Measurements from ENCODE around the gene ICAM2. TPM values are rescaled to one million over a fixed set of nuclear protein-coding genes. Genes with fewer than 3 reads are reported as not detected.
"Not testable (repeated sequence)": the region's sequence is repeated elsewhere in the genome, so short reads cannot be mapped to it uniquely, and the experiment has no call there.

The ICAM2 gene
- total RNA-seq, 1 experiment from 2014 or later: 4.4 TPM

GRCh38 chr17:63984236-63984635 is 36.2 kb downstream of the ICAM2 start:
- no peaks in the 10 kb centered on the region for H3K4me1 ChIP-seq (ENCODE audit: low read length)
- H4K20me1 ChIP-seq (ENCODE audit: insufficient read depth, low read depth, low read length): no peaks in the 10 kb centered on the region
- H3K9ac ChIP-seq (ENCODE audit: low read length): no peak overlapping the region
- no peaks in the 10 kb centered on the region for H3K27me3 ChIP-seq (ENCODE audit: low read length)
- no peaks in the 10 kb centered on the region for H3K79me2 ChIP-seq (ENCODE audit: low read length)
- H3K27ac ChIP-seq (ENCODE audit: low read length): no peak overlapping the region
- no peak overlapping the region for H3K4me2 ChIP-seq (ENCODE audit: low read depth, low read length, poor library complexity, severe bottlenecking)
- no peaks in the 10 kb centered on the region for H3K36me3 ChIP-seq (ENCODE audit: insufficient read depth, low read length)
- H3K9me3 ChIP-seq (ENCODE audit: low read length): no peaks in the 10 kb centered on the region
- no peak overlapping the region for H2AFZ ChIP-seq (ENCODE audit: low read length)
- no peak for DNase-seq
- H3K4me3 ChIP-seq (ENCODE audit: low read length): no peak overlapping the region
- H3K9me2 ChIP-seq (replicated peaks; ENCODE audit: insufficient read depth, low read length): no peaks in the 10 kb centered on the region

- no peaks in the 10 kb centered on the region for H3K79me2 ChIP-seq (ENCODE audit: low read length)
- H2AFZ ChIP-seq (ENCODE audit: low read length): no peak overlapping the region
- no peak overlapping the region for H3K4me3 ChIP-seq (ENCODE audit: low read length)
- no peaks in the 10 kb centered on the region for H4K20me1 ChIP-seq (ENCODE audit: insufficient read depth, low read depth, low read length)
- no peaks in the 10 kb centered on the region for H3K9me3 ChIP-seq (ENCODE audit: low read length)
- no peak for DNase-seq
- no peaks in the 10 kb centered on the region for H3K9me2 ChIP-seq (replicated peaks; ENCODE audit: insufficient read depth, low read length)
- no peaks in the 10 kb centered on the region for H3K4me1 ChIP-seq (ENCODE audit: low read length)
- H3K27ac ChIP-seq (ENCODE audit: low read length): no peak overlapping the region
- H3K4me2 ChIP-seq (ENCODE audit: low read depth, low read length, poor library complexity, severe bottlenecking): no peak overlapping the region
- H3K27me3 ChIP-seq (ENCODE audit: low read length): no peaks in the 10 kb centered on the region
- no peak overlapping the region for H3K9ac ChIP-seq (ENCODE audit: low read length)
- no peaks in the 10 kb centered on the region for H3K36me3 ChIP-seq (ENCODE audit: insufficient read depth, low read length)
Measured at GRCh38 chr17:63983320-63983719, 37.1 kb downstream of the ICAM2 start.

GRCh38 chr17:63982641-63983040 is 37.8 kb downstream of the ICAM2 start:
- H3K9ac ChIP-seq (ENCODE audit: low read length); H2AFZ ChIP-seq (ENCODE audit: low read length); H3K27me3 ChIP-seq (ENCODE audit: low read length); H3K79me2 ChIP-seq (ENCODE audit: low read length); DNase-seq; H4K20me1 ChIP-seq (ENCODE audit: insufficient read depth, low read depth, low read length); H3K9me2 ChIP-seq (replicated peaks; ENCODE audit: insufficient read depth, low read length); H3K4me3 ChIP-seq (ENCODE audit: low read length); H3K9me3 ChIP-seq (ENCODE audit: low read length); H3K4me1 ChIP-seq (ENCODE audit: low read length); H3K4me2 ChIP-seq (ENCODE audit: low read depth, low read length, poor library complexity, severe bottlenecking); H3K27ac ChIP-seq (ENCODE audit: low read length); H3K36me3 ChIP-seq (ENCODE audit: insufficient read depth, low read length): not testable (repeated sequence)

- Histone ChIP-seq H3K4me2 (ENCODE audit: low read depth, low read length, poor library complexity, severe bottlenecking) (no peak overlapping the region), H3K9me2 (replicated peaks; ENCODE audit: insufficient read depth, low read length) (no peaks in the 10 kb centered on the region), H2AFZ (ENCODE audit: low read length) (no peak overlapping the region), H3K9ac (ENCODE audit: low read length) (no peak overlapping the region), H3K79me2 (ENCODE audit: low read length) (no peaks in the 10 kb centered on the region), H3K4me1 (ENCODE audit: low read length) (no peaks in the 10 kb centered on the region), H3K9me3 (ENCODE audit: low read length) (no peaks in the 10 kb centered on the region), H4K20me1 (ENCODE audit: insufficient read depth, low read depth, low read length) (no peaks in the 10 kb centered on the region), H3K27me3 (ENCODE audit: low read length) (no peaks in the 10 kb centered on the region), H3K36me3 (ENCODE audit: insufficient read depth, low read length) (no peaks in the 10 kb centered on the region), H3K27ac (ENCODE audit: low read length) (no peak overlapping the region), H3K4me3 (ENCODE audit: low read length) (no peak overlapping the region)
- no peak for DNase-seq
Measured at GRCh38 chr17:63978272-63979200, 41.9 kb downstream of the ICAM2 start.

- Histone ChIP-seq H3K9me3 (ENCODE audit: low read length) (no peaks in the 10 kb centered on the region), H3K9ac (ENCODE audit: low read length) (no peak overlapping the region), H3K4me3 (ENCODE audit: low read length) (no peak overlapping the region), H3K36me3 (ENCODE audit: insufficient read depth, low read length) (no peaks in the 10 kb centered on the region), H3K4me2 (ENCODE audit: low read depth, low read length, poor library complexity, severe bottlenecking) (no peak overlapping the region), H3K9me2 (replicated peaks; ENCODE audit: insufficient read depth, low read length) (no peaks in the 10 kb centered on the region), H2AFZ (ENCODE audit: low read length) (no peak overlapping the region), H3K27me3 (ENCODE audit: low read length) (no peaks in the 10 kb centered on the region), H4K20me1 (ENCODE audit: insufficient read depth, low read depth, low read length) (no peaks in the 10 kb centered on the region), H3K4me1 (ENCODE audit: low read length) (no peaks in the 10 kb centered on the region), H3K79me2 (ENCODE audit: low read length) (no peaks in the 10 kb centered on the region), H3K27ac (ENCODE audit: low read length) (no peak overlapping the region)
- DNase-seq: no peak
Measured at GRCh38 chr17:63976702-63977101, 43.7 kb downstream of the ICAM2 start.

GRCh38 chr17:63975541-63976092 is 44.8 kb downstream of the ICAM2 start:
- no peaks in the 10 kb centered on the region for H3K9me2 ChIP-seq (replicated peaks; ENCODE audit: insufficient read depth, low read length)
- H3K9me3 ChIP-seq (ENCODE audit: low read length): no peaks in the 10 kb centered on the region
- H3K9ac ChIP-seq (ENCODE audit: low read length): no peak overlapping the region
- H3K4me1 ChIP-seq (ENCODE audit: low read length): no peaks in the 10 kb centered on the region
- H3K4me2 ChIP-seq (ENCODE audit: low read depth, low read length, poor library complexity, severe bottlenecking): no peak overlapping the region
- no peaks in the 10 kb centered on the region for H3K27me3 ChIP-seq (ENCODE audit: low read length)
- DNase-seq: no peak
- no peak overlapping the region for H3K27ac ChIP-seq (ENCODE audit: low read length)
- H4K20me1 ChIP-seq (ENCODE audit: insufficient read depth, low read depth, low read length): no peaks in the 10 kb centered on the region
- no peak overlapping the region for H2AFZ ChIP-seq (ENCODE audit: low read length)
- H3K36me3 ChIP-seq (ENCODE audit: insufficient read depth, low read length): no peaks in the 10 kb centered on the region
- H3K4me3 ChIP-seq (ENCODE audit: low read length): no peak overlapping the region
- no peaks in the 10 kb centered on the region for H3K79me2 ChIP-seq (ENCODE audit: low read length)

GRCh38 chr17:63974594-63975192 is 45.7 kb downstream of the ICAM2 start:
- no peak for DNase-seq
- Histone ChIP-seq H3K9ac (ENCODE audit: low read length) (no peak overlapping the region), H2AFZ (ENCODE audit: low read length) (no peak overlapping the region), H3K27ac (ENCODE audit: low read length) (no peak overlapping the region), H3K9me2 (replicated peaks; ENCODE audit: insufficient read depth, low read length) (no peaks in the 10 kb centered on the region), H3K79me2 (ENCODE audit: low read length) (no peaks in the 10 kb centered on the region), H3K27me3 (ENCODE audit: low read length) (no peaks in the 10 kb centered on the region), H3K36me3 (ENCODE audit: insufficient read depth, low read length) (no peaks in the 10 kb centered on the region), H3K4me1 (ENCODE audit: low read length) (no peaks in the 10 kb centered on the region), H3K4me2 (ENCODE audit: low read depth, low read length, poor library complexity, severe bottlenecking) (no peak overlapping the region), H3K9me3 (ENCODE audit: low read length) (no peaks in the 10 kb centered on the region), H3K4me3 (ENCODE audit: low read length) (no peak overlapping the region), H4K20me1 (ENCODE audit: insufficient read depth, low read depth, low read length) (no peaks in the 10 kb centered on the region)

GRCh38 chr17:63973930-63974593 is 46.4 kb downstream of the ICAM2 start:
- Histone ChIP-seq H3K27ac (ENCODE audit: low read length) (no peak overlapping the region), H2AFZ (ENCODE audit: low read length) (no peak overlapping the region), H3K79me2 (ENCODE audit: low read length) (no peaks in the 10 kb centered on the region), H3K9me2 (replicated peaks; ENCODE audit: insufficient read depth, low read length) (no peaks in the 10 kb centered on the region), H3K9me3 (ENCODE audit: low read length) (no peaks in the 10 kb centered on the region), H4K20me1 (ENCODE audit: insufficient read depth, low read depth, low read length) (no peaks in the 10 kb centered on the region), H3K36me3 (ENCODE audit: insufficient read depth, low read length) (no peaks in the 10 kb centered on the region), H3K4me2 (ENCODE audit: low read depth, low read length, poor library complexity, severe bottlenecking) (no peak overlapping the region), H3K4me3 (ENCODE audit: low read length) (no peak overlapping the region), H3K27me3 (ENCODE audit: low read length) (no peaks in the 10 kb centered on the region), H3K4me1 (ENCODE audit: low read length) (no peaks in the 10 kb centered on the region), H3K9ac (ENCODE audit: low read length) (no peak overlapping the region)
- DNase-seq: no peak

Data from Karpas-422 (cell line).